HG03108 (cell line): ENCODE results near the gene FABP6.

Experiments
- ATAC-seq: cut with Tn5 transposase; IDR thresholded peaks from one replicate; pipeline ENCODE4 v1.9.1; 2021; ENCODE audit warnings: moderate library complexity; ENCODE audit not compliant: unreplicated experiment

Gene FABP6

GRCh38 chr5:160260881-160261815 is 31.8 kb downstream of the FABP6 start:
- peak; percentile 73 for ATAC-seq

- no peak for ATAC-seq
Measured at GRCh38 chr5:160262151-160263074, 33.1 kb downstream of the FABP6 start.

GRCh38 chr5:160263326-160263855 is 34.1 kb downstream of the FABP6 start:
- no peak for ATAC-seq

- no peak for ATAC-seq
Measured at GRCh38 chr5:160266044-160266443, 36.7 kb downstream of the FABP6 start.

GRCh38 chr5:160266752-160267345 is 37.5 kb downstream of the FABP6 start:
- ATAC-seq = no peak

GRCh38 chr5:160268121-160268520 is 38.8 kb downstream of the FABP6 start:
- ATAC-seq = no peak

GRCh38 chr5:160269017-160269416 is 39.7 kb downstream of the FABP6 start:
- no peak for ATAC-seq

GRCh38 chr5:160270704-160271103 is 41.4 kb downstream of the FABP6 start:
- no peak for ATAC-seq

- ATAC-seq = peak; percentile 62
Measured at GRCh38 chr5:160271396-160271795, 42.1 kb downstream of the FABP6 start.

GRCh38 chr5:160271836-160272235 is 42.5 kb downstream of the FABP6 start:
- ATAC-seq = no peak

- ATAC-seq = no peak
Measured at GRCh38 chr5:160272264-160272663, 43.0 kb downstream of the FABP6 start.

- no peak for ATAC-seq
Measured at GRCh38 chr5:160272889-160273288, 43.6 kb downstream of the FABP6 start.

- no peak for ATAC-seq
Measured at GRCh38 chr5:160274483-160274931, 45.2 kb downstream of the FABP6 start.

- no peak for ATAC-seq
Measured at GRCh38 chr5:160278343-160278742, 49.0 kb downstream of the FABP6 start.

- no peak for ATAC-seq
Measured at GRCh38 chr5:160280384-160281095, 51.2 kb downstream of the FABP6 start.

GRCh38 chr5:160281275-160281674 is 52.0 kb downstream of the FABP6 start:
- ATAC-seq = no peak

GRCh38 chr5:160284291-160284873 is 55.1 kb downstream of the FABP6 start:
- no peak for ATAC-seq

- ATAC-seq = no peak
Measured at GRCh38 chr5:160285316-160285715, 56.0 kb downstream of the FABP6 start.

- ATAC-seq = no peak
Measured at GRCh38 chr5:160286947-160287346, 57.6 kb downstream of the FABP6 start.
